GM10266 (cell line): Measurements from ENCODE around the gene HADHA.

Source experiments
- DNase-seq: peaks from one replicate; pipeline ENCODE4 v3.0.0; 2012; ENCODE audit errors: extremely low spot score
- TF ChIP-seq, protein P1 (sequence below): IDR thresholded peaks from 2 replicates; pipeline ENCODE4 v1.5.1; 2012; ENCODE audit warnings: mild to moderate bottlenecking, low read depth; ENCODE audit not compliant: control insufficient read depth, insufficient read depth; ENCODE audit errors: missing control alignments

HADHA gene

DNA sequence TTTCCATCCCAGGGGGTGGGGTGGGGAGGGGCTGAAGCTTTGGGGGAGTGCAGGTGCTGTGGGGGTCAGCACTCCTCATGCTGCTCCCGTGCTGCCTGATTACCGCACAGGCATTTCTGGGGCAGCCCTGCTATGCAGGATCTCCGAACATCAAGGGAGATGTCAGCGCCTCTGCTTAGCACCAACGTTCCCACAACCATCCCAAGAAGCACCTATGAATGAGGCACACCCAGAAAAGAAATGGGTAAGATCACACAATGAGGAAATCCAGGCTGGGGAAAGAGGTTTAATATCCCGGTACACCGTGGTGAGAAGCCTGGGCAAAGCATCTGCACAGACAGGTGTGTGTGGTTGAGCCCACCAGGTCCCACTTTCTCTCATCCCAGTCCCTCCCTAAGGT lies 54.1 kb downstream of the HADHA start:
- TF ChIP-seq, protein P1, sequence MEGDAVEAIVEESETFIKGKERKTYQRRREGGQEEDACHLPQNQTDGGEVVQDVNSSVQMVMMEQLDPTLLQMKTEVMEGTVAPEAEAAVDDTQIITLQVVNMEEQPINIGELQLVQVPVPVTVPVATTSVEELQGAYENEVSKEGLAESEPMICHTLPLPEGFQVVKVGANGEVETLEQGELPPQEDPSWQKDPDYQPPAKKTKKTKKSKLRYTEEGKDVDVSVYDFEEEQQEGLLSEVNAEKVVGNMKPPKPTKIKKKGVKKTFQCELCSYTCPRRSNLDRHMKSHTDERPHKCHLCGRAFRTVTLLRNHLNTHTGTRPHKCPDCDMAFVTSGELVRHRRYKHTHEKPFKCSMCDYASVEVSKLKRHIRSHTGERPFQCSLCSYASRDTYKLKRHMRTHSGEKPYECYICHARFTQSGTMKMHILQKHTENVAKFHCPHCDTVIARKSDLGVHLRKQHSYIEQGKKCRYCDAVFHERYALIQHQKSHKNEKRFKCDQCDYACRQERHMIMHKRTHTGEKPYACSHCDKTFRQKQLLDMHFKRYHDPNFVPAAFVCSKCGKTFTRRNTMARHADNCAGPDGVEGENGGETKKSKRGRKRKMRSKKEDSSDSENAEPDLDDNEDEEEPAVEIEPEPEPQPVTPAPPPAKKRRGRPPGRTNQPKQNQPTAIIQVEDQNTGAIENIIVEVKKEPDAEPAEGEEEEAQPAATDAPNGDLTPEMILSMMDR: no peak

DNA sequence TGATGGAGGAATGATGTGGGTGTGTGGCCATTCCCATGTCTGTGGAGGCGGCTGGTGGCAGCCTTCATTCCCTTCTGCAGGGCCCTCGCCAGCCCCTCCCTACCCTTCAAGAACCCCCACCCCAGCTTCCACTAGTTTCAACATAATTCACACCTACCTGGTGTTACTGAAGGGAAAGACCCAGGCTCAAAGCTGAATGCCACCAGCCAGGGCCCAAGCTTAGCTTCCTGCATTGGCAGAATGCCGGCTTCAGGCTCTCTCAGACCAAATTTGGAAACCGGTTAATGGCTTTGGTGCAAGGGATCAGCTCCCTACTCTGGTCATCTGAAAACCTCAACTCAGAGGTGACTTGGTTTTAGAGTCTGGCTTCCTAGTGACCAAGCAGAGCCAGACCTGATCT lies 54.7 kb downstream of the HADHA start:
- TF ChIP-seq, protein P1: no peak
- DNase-seq: no peak

More for the DNA sequence above, 54.1 kb downstream of the HADHA start:
- no peak for DNase-seq

DNA sequence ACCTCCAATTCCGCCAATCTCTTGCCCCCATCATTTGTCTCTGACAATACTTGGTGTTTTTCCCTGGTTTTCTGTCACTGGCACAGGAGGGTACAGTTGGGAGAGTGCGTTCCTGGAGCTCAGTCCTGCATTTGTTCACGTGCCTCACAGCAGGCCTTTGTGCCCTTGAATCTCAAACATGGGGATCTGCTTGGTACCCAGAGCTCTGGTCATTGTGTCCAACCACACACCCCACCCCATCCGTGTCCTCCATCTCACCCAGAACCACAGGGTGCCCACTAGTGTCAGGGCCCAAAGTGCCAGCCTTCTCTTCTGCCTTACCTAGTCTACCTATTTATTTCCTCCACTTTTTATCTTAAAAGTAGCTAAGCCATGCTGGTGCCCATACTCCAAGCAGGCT lies 55.3 kb downstream of the HADHA start:
- DNase-seq: no peak
- TF ChIP-seq, protein P1: no peak

DNA sequence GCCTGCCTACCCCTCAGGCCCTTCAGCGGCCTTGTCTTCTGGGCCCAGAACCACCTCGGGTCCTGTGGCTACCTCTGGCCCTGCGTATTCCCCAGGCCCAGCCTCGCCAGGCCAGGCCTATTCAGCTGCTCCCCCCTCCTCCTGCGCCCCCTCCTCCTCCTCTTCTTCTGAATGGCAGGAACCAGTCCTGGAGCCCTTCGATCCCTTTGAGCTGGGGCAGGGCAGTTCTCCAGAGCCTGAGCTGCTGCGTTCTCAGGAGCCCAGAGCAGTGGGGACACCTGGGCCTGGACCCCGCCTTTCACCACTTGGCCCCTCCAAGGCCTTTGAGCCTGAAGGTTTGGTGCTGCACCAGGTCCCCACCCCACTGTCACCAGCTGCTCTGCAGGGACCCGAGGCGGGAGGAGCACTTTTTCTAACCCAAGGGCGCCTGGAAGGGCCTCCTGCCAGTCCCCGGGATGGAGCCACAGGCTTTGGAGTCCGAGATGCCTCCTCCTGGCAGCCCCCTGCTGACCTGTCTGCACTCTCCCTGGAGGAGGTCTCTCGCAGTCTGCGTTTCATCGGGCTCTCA lies 56.8 kb downstream of the HADHA start:
- TF ChIP-seq, protein P1: no peak
- DNase-seq: no peak

DNA sequence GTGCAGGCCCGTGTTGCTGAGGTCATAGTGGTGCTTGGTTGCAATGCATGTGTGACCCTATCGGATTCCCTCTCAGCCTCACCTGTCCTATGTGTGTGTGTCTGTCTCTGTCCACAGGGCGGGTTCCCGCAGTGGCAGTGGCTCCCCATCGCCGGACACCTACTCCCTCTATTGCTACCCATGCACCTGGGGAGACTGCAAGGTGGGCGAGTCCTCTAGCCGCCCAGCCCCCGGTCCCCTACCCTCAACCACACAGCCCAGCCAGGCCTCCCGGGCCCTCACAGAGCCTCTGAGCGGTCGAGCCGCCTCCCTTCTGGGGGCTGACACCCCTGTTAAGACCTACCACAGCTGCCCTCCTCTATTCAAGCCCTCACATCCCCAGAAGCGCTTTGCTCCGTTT lies 57.3 kb downstream of the HADHA start:
- DNase-seq: no peak
- TF ChIP-seq, protein P1: no peak

DNA sequence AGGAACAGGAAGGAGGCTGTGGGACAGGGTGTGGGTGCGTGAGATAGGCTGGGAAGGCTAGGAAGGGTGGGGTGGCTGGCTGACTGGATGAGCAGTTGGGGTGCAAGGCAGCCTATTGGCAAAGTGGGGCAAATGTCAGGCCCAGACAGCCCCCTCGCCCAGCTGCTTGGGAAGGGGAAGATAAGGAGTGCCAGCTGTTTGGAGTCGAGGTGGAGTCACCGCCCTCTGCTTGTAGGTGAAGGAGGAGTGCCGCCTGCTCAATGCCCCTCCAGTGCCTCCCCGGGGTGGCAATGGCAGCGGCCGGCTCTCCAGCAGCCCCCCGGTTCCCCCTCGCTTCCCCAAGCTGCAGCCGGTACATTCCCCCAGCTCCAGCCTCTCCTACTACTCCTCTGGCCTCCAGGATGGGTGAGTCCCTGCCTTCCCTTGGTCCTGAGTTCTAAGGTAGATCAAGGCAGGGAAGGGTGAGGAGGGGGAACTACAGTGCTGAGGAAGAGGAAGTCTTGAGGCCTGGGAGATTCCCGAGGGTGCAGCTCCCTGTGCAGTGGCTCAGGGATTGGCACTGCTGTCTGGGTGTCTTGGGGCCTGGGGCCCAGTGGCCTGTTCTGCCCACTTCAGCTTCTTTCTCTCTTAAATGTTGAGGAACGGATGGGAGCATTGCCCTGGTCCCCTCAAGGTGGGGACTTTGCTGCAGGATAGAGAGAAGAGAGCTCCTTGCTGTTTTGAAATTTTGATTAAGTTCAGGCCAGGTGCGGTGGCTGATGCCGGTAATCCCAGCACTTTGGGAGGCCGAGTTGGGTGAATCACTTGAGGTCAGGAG lies 58.3 kb downstream of the HADHA start:
- DNase-seq: no peak
- TF ChIP-seq, protein P1: no peak

DNA sequence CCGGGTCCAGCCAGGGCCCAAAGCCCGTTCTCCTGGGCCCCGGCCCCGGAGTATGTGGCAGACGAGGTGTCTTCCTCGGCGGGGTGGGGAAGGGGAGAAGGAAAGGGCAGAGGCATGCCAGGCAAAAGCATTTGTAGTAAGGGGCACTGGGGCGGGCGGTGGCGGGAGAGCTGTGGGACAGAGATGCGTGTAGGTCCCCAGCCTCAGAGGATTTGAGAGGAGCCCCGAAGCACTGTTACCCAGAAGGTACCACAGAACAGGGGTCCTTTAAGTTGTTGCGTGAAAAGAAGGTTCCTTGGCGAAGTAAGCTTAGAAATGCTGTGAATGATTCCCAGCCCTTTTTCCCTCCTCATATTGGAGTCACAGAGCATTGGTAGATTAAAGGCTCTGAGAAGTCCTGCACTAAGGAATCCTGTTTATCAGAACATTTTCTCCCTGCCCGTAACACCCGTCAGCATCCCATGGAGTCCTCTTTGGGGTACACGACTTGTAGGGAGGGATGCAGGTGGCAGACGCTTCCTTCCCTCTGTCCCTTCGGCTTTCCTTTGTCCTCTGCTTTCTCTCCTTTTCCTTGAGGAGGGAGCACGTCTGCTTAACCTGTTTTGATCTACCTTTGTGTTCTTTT lies 59.0 kb downstream of the HADHA start:
- TF ChIP-seq, protein P1: no peak
- DNase-seq: no peak
